GM23338 (cell line): ENCODE data around the gene NGDN. TPM values are rescaled to one million over a fixed set of nuclear protein-coding genes. Genes with fewer than 3 reads are reported as not detected.

Experiments used
- ATAC-seq: fragments of 200-7000 bp; cut with Tn5 transposase; 3 replicates; pipeline ENCODE4 v1.9.1; 2020
- DNase-seq: peaks from one replicate; pipeline ENCODE4 v3.0.0-alpha.2; 2015; ENCODE audit warnings: low spot score
- H2AFZ ChIP-seq: fragments of 200-600 bp; sonication (generic); 2 replicates; pipeline ENCODE4 v1.8.0; 2016; ENCODE audit warnings: antibody characterized with exemption, mild to moderate bottlenecking, moderate library complexity
- H3F3A ChIP-seq: fragments of 200-600 bp; sonication (generic); replicated peaks from 2 replicates; pipeline ENCODE4 v1.8.0; 2017; ENCODE audit warnings: antibody characterized with exemption, mixed run types, low read depth
- H3K27ac ChIP-seq: fragments of 200-600 bp; sonication (generic); 2 replicates; pipeline ENCODE4 v1.6.1; 2016; ENCODE audit warnings: low read depth
- H3K27me3 ChIP-seq: fragments of 200-600 bp; sonication (generic); 2 replicates; pipeline ENCODE4 v1.8.0; 2016; ENCODE audit warnings: mild to moderate bottlenecking, mixed run types, moderate library complexity; ENCODE audit not compliant: insufficient read depth
- H3K36me3 ChIP-seq: fragments of 200-600 bp; sonication (generic); 2 replicates; pipeline ENCODE4 v1.8.0; 2016; ENCODE audit warnings: mild to moderate bottlenecking; ENCODE audit not compliant: insufficient read depth
- H3K4me1 ChIP-seq: fragments of 200-600 bp; sonication (generic); 2 replicates; pipeline ENCODE4 v1.8.0; 2016; ENCODE audit warnings: mild to moderate bottlenecking, moderate library complexity; ENCODE audit not compliant: insufficient read depth
- H3K4me2 ChIP-seq: fragments of 200-600 bp; sonication (generic); 2 replicates; pipeline ENCODE4 v1.7.1; 2017; ENCODE audit warnings: mixed run types
- H3K4me3 ChIP-seq: fragments of 200-600 bp; sonication (generic); 2 replicates; pipeline ENCODE4 v1.6.1; 2016; ENCODE audit warnings: mixed run types
- H3K79me2 ChIP-seq: fragments of 200-600 bp; sonication (generic); replicated peaks from 2 replicates; pipeline ENCODE4 v1.8.0; 2017; ENCODE audit warnings: mild to moderate bottlenecking; ENCODE audit not compliant: insufficient read depth
- H3K9me2 ChIP-seq: fragments of 200-600 bp; sonication (generic); 2 replicates; pipeline ENCODE4 v1.8.0; 2017; ENCODE audit not compliant: insufficient read depth
- H4K20me1 ChIP-seq: fragments of 200-600 bp; sonication (generic); replicated peaks from 2 replicates; pipeline ENCODE4 v1.8.0; 2017; ENCODE audit warnings: mild to moderate bottlenecking; ENCODE audit not compliant: insufficient read depth
- H3K27ac Mint-ChIP-seq: 2 replicates; pipeline ENCODE4 v1.8.0; 2020; ENCODE audit warnings: inconsistent platforms, mild to moderate bottlenecking, moderate library complexity, mixed read lengths
- H3K27me3 Mint-ChIP-seq: 3 replicates; pipeline ENCODE4 v1.8.0; 2022; ENCODE audit warnings: low read depth, mild to moderate bottlenecking, moderate library complexity, mixed read lengths, inconsistent platforms; ENCODE audit not compliant: insufficient read depth, poor library complexity
- H3K36me3 Mint-ChIP-seq: 3 replicates; pipeline ENCODE4 v1.8.0; 2021; ENCODE audit warnings: low read depth, mild to moderate bottlenecking, inconsistent platforms, moderate library complexity, mixed read lengths
- H3K4me1 Mint-ChIP-seq: 3 replicates; pipeline ENCODE4 v1.8.0; 2020; ENCODE audit warnings: mild to moderate bottlenecking, inconsistent platforms, mixed read lengths
- H3K4me3 Mint-ChIP-seq: 3 replicates; pipeline ENCODE4 v1.8.0; 2021; ENCODE audit warnings: moderate library complexity, mild to moderate bottlenecking, inconsistent platforms, mixed read lengths
- H3K9me3 Mint-ChIP-seq: 3 replicates; pipeline ENCODE4 v1.8.0; 2020; ENCODE audit warnings: moderate library complexity, mild to moderate bottlenecking, inconsistent platforms, mixed read lengths
- CREB1 ChIP-seq: fragments of 250-450 bp; sonication (Bioruptor Pico); IDR thresholded peaks from 2 replicates; pipeline ENCODE4 v1.5.0; 2020; ENCODE audit warnings: low read depth, mild to moderate bottlenecking, moderate library complexity
- EZH2 ChIP-seq: fragments of 200-600 bp; sonication (generic); IDR thresholded peaks from one replicate; pipeline ENCODE4 v1.8.0; 2017; ENCODE audit warnings: antibody characterized with exemption, mild to moderate bottlenecking, low read depth; ENCODE audit not compliant: unreplicated experiment
- EZH2phosphoT487 ChIP-seq: fragments of 200-600 bp; sonication (generic); IDR thresholded peaks from one replicate; pipeline ENCODE4 v1.8.1; 2018; ENCODE audit warnings: antibody characterized with exemption; ENCODE audit not compliant: unreplicated experiment
- JUNB ChIP-seq: IDR thresholded peaks from one replicate; pipeline ENCODE4 v1.6.1; 2016; ENCODE audit warnings: antibody characterized with exemption; ENCODE audit not compliant: unreplicated experiment
- NANOG ChIP-seq: IDR thresholded peaks from 2 replicates; pipeline ENCODE4 v1.6.1; 2016; ENCODE audit warnings: antibody characterized with exemption, borderline replicate concordance
- POLR2AphosphoS5 ChIP-seq: IDR thresholded peaks from 2 replicates; pipeline ENCODE4 v1.6.1; 2016; ENCODE audit warnings: antibody characterized with exemption, low read depth
- STAT1 ChIP-seq: IDR thresholded peaks from one replicate; pipeline ENCODE4 v1.6.1; 2016; ENCODE audit warnings: antibody characterized with exemption; ENCODE audit not compliant: unreplicated experiment
- ZNF114 ChIP-seq: fragments of 250-450 bp; sonication (Bioruptor Pico); IDR thresholded peaks from 2 replicates; pipeline ENCODE4 v1.5.0; 2020; ENCODE audit warnings: mild to moderate bottlenecking, moderate library complexity
- ZNF331 ChIP-seq: fragments of 250-450 bp; sonication (Bioruptor Pico); IDR thresholded peaks from 2 replicates; pipeline ENCODE4 v1.5.0; 2020; ENCODE audit warnings: low read depth, mild to moderate bottlenecking, moderate library complexity
- polyA plus RNA-seq: library from polyadenylated mRNA; unstranded; fragments of >200 nt; fragmentation: Nextera tagmentation; extraction: Ambion mirVana; gene quantifications from 2 replicates; pipeline ENCODE4 v1.2.1, GENCODE V29; 2016
- total RNA-seq: library from RNA; depleted of rRNA; stranded (reverse); fragments of >200 nt; shearing (Covaris generic); gene quantifications from 2 replicates; pipeline ENCODE4 v1.2.3, GENCODE V29; 2014
- TF ChIP-seq, protein P1 (sequence below): IDR thresholded peaks from 2 replicates; pipeline ENCODE4 v1.6.1; 2016; ENCODE audit warnings: antibody characterized with exemption
- TF ChIP-seq, protein P2 (sequence below): IDR thresholded peaks from one replicate; pipeline ENCODE4 v1.6.1; 2018; ENCODE audit warnings: antibody characterized with exemption; ENCODE audit not compliant: unreplicated experiment
- TF ChIP-seq, protein P3 (sequence below), 2 experiments: fragments of 200-600 bp in 1 of 2; sonication (generic) in 1 of 2; conservative IDR thresholded peaks; 2 replicates each; pipeline versions ENCODE4 v1.5.1 to v1.6.1; 2016 to 2017; ENCODE audit warnings: antibody characterized with exemption in 2 of 2, low read depth in 2 of 2, mild to moderate bottlenecking in 2 of 2, moderate library complexity in 1 of 2
- TF ChIP-seq, protein P4 (sequence below): fragments of 250-450 bp; sonication (Bioruptor Pico); IDR thresholded peaks from 2 replicates; pipeline ENCODE4 v1.5.0; 2020; ENCODE audit warnings: mild to moderate bottlenecking, moderate library complexity

Gene NGDN
- total and polyA plus RNA-seq, 2 experiments from 2014 or later = 48.6 to 90.8 TPM

DNA sequence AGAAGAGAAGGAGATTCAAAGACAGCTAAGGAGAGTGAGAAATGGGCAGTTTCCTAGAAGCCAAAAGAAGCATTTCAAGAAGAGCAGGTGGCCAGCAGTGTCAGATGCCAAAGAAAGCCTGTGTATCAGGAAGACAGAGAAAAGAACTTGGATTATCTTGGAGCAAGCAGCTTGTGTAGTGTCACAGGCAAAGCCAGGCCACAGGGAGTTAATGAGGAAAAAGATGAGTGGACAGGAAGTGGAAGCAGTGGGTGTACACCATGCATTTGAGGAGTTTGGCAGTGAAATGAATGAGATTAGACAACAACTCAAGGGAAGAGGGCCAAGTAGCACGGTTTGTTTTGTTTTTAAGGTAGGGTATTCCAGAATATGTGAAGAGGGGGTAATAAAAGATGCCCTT is 28.4 kb upstream of the NGDN start:
- H3K4me3 Mint-ChIP-seq = no peak overlapping the region
- H4K20me1 ChIP-seq = no peaks in the 10 kb centered on the region
- no peaks in the 10 kb centered on the region for H3K36me3 ChIP-seq
- ATAC-seq (no peak), DNase-seq (no peak)
- no peak overlapping the region for H3K4me3 ChIP-seq
- no peak overlapping the region for H3K27ac ChIP-seq
- TF ChIP-seq EZH2 = no peak
- TF ChIP-seq, protein P1, sequence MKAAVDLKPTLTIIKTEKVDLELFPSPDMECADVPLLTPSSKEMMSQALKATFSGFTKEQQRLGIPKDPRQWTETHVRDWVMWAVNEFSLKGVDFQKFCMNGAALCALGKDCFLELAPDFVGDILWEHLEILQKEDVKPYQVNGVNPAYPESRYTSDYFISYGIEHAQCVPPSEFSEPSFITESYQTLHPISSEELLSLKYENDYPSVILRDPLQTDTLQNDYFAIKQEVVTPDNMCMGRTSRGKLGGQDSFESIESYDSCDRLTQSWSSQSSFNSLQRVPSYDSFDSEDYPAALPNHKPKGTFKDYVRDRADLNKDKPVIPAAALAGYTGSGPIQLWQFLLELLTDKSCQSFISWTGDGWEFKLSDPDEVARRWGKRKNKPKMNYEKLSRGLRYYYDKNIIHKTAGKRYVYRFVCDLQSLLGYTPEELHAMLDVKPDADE = no peak
- TF ChIP-seq EZH2phosphoT487 = no peak
- no peak for TF ChIP-seq CREB1 (CRISPR knock-in tag)
- TF ChIP-seq JUNB = no peak
- TF ChIP-seq ZNF114 (CRISPR knock-in tag) = no peak
- TF ChIP-seq, protein P2, sequence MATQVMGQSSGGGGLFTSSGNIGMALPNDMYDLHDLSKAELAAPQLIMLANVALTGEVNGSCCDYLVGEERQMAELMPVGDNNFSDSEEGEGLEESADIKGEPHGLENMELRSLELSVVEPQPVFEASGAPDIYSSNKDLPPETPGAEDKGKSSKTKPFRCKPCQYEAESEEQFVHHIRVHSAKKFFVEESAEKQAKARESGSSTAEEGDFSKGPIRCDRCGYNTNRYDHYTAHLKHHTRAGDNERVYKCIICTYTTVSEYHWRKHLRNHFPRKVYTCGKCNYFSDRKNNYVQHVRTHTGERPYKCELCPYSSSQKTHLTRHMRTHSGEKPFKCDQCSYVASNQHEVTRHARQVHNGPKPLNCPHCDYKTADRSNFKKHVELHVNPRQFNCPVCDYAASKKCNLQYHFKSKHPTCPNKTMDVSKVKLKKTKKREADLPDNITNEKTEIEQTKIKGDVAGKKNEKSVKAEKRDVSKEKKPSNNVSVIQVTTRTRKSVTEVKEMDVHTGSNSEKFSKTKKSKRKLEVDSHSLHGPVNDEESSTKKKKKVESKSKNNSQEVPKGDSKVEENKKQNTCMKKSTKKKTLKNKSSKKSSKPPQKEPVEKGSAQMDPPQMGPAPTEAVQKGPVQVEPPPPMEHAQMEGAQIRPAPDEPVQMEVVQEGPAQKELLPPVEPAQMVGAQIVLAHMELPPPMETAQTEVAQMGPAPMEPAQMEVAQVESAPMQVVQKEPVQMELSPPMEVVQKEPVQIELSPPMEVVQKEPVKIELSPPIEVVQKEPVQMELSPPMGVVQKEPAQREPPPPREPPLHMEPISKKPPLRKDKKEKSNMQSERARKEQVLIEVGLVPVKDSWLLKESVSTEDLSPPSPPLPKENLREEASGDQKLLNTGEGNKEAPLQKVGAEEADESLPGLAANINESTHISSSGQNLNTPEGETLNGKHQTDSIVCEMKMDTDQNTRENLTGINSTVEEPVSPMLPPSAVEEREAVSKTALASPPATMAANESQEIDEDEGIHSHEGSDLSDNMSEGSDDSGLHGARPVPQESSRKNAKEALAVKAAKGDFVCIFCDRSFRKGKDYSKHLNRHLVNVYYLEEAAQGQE = no peak
- TF ChIP-seq, protein P3, sequence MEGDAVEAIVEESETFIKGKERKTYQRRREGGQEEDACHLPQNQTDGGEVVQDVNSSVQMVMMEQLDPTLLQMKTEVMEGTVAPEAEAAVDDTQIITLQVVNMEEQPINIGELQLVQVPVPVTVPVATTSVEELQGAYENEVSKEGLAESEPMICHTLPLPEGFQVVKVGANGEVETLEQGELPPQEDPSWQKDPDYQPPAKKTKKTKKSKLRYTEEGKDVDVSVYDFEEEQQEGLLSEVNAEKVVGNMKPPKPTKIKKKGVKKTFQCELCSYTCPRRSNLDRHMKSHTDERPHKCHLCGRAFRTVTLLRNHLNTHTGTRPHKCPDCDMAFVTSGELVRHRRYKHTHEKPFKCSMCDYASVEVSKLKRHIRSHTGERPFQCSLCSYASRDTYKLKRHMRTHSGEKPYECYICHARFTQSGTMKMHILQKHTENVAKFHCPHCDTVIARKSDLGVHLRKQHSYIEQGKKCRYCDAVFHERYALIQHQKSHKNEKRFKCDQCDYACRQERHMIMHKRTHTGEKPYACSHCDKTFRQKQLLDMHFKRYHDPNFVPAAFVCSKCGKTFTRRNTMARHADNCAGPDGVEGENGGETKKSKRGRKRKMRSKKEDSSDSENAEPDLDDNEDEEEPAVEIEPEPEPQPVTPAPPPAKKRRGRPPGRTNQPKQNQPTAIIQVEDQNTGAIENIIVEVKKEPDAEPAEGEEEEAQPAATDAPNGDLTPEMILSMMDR (conservative IDR thresholded peaks at IDR 0.05; ENCODE audit: low read depth in 2 of 2) = no peak
- TF ChIP-seq POLR2AphosphoS5 = no peak
- TF ChIP-seq STAT1 = no peak
- TF ChIP-seq ZNF331 (CRISPR knock-in tag) = no peak
- TF ChIP-seq, protein P4, sequence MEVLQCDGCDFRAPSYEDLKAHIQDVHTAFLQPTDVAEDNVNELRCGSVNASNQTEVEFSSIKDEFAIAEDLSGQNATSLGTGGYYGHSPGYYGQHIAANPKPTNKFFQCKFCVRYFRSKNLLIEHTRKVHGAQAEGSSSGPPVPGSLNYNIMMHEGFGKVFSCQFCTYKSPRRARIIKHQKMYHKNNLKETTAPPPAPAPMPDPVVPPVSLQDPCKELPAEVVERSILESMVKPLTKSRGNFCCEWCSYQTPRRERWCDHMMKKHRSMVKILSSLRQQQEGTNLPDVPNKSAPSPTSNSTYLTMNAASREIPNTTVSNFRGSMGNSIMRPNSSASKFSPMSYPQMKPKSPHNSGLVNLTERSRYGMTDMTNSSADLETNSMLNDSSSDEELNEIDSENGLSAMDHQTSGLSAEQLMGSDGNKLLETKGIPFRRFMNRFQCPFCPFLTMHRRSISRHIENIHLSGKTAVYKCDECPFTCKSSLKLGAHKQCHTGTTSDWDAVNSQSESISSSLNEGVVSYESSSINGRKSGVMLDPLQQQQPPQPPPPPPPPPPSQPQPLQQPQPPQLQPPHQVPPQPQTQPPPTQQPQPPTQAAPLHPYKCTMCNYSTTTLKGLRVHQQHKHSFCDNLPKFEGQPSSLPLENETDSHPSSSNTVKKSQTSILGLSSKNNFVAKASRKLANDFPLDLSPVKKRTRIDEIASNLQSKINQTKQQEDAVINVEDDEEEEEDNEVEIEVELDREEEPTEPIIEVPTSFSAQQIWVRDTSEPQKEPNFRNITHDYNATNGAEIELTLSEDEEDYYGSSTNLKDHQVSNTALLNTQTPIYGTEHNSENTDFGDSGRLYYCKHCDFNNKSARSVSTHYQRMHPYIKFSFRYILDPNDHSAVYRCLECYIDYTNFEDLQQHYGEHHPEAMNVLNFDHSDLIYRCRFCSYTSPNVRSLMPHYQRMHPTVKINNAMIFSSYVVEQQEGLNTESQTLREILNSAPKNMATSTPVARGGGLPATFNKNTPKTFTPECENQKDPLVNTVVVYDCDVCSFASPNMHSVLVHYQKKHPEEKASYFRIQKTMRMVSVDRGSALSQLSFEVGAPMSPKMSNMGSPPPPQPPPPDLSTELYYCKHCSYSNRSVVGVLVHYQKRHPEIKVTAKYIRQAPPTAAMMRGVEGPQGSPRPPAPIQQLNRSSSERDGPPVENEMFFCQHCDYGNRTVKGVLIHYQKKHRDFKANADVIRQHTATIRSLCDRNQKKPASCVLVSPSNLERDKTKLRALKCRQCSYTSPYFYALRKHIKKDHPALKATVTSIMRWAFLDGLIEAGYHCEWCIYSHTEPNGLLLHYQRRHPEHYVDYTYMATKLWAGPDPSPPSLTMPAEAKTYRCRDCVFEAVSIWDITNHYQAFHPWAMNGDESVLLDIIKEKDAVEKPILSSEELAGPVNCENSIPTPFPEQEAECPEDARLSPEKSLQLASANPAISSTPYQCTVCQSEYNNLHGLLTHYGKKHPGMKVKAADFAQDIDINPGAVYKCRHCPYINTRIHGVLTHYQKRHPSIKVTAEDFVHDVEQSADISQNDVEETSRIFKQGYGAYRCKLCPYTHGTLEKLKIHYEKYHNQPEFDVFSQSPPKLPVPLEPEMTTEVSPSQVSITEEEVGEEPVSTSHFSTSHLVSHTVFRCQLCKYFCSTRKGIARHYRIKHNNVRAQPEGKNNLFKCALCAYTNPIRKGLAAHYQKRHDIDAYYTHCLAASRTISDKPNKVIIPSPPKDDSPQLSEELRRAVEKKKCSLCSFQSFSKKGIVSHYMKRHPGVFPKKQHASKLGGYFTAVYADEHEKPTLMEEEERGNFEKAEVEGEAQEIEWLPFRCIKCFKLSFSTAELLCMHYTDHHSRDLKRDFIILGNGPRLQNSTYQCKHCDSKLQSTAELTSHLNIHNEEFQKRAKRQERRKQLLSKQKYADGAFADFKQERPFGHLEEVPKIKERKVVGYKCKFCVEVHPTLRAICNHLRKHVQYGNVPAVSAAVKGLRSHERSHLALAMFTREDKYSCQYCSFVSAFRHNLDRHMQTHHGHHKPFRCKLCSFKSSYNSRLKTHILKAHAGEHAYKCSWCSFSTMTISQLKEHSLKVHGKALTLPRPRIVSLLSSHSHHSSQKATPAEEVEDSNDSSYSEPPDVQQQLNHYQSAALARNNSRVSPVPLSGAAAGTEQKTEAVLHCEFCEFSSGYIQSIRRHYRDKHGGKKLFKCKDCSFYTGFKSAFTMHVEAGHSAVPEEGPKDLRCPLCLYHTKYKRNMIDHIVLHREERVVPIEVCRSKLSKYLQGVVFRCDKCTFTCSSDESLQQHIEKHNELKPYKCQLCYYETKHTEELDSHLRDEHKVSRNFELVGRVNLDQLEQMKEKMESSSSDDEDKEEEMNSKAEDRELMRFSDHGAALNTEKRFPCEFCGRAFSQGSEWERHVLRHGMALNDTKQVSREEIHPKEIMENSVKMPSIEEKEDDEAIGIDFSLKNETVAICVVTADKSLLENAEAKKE (CRISPR knock-in tag) = no peak
- no peak for TF ChIP-seq NANOG
- peaks cover 21% of the 10 kb centered on the region for H3K4me1 ChIP-seq
- H3K79me2 ChIP-seq = no peaks in the 10 kb centered on the region
- H3K36me3 Mint-ChIP-seq = no peaks in the 10 kb centered on the region
- H3K4me2 ChIP-seq = no peak overlapping the region
- H3K27me3 Mint-ChIP-seq = peaks cover 25% of the 10 kb centered on the region
- H3K27me3 ChIP-seq = no peaks in the 10 kb centered on the region
- no peak overlapping the region for H2AFZ ChIP-seq
- peaks cover 25% of the 10 kb centered on the region for H3K4me1 Mint-ChIP-seq
- peaks cover 7% of the 10 kb centered on the region; the same call in 1 of the 2 replicates for H3K9me2 ChIP-seq
- H3K9me3 Mint-ChIP-seq = no peaks in the 10 kb centered on the region
- no peaks in the 10 kb centered on the region for H3F3A ChIP-seq
- no peak overlapping the region for H3K27ac Mint-ChIP-seq
